Activated T-helper 17 cell treated with anti-CD3 and anti-CD28 coated beads, Interleukin-2, amount 50 U/mL, for 72 hours (primary cell): ENCODE data around the gene TMEM109. TPM values are rescaled to one million over a fixed set of nuclear protein-coding genes. Genes with fewer than 3 reads are reported as not detected.

Experiments used
- ATAC-seq: fragments of 150-1000 bp; cut with Tn5 transposase; replicated peaks from 2 replicates; pipeline ENCODE4 v1.10.0; 2021; ENCODE audit warnings: mild to moderate bottlenecking, moderate library complexity
- H3K27ac Mint-ChIP-seq: one replicate; pipeline ENCODE4 v1.8.0; 2022; ENCODE audit warnings: mixed read lengths
- H3K27me3 Mint-ChIP-seq: one replicate; pipeline ENCODE4 v1.8.0; 2022; ENCODE audit warnings: mixed read lengths
- H3K36me3 Mint-ChIP-seq: one replicate; pipeline ENCODE4 v1.8.0; 2022; ENCODE audit warnings: low read depth, mild to moderate bottlenecking, mixed read lengths
- H3K4me1 Mint-ChIP-seq: one replicate; pipeline ENCODE4 v1.8.0; 2022; ENCODE audit warnings: mixed read lengths
- H3K4me3 Mint-ChIP-seq: one replicate; pipeline ENCODE4 v1.8.0; 2022; ENCODE audit warnings: mild to moderate bottlenecking, mixed read lengths
- H3K9me3 Mint-ChIP-seq: one replicate; pipeline ENCODE4 v1.8.0; 2022; ENCODE audit warnings: mixed read lengths
- total RNA-seq, 2 donors: library from RNA; stranded (reverse); gene quantifications; one replicate each; pipeline ENCODE4 v1.2.3, GENCODE V29; 2022

TMEM109 gene
- total RNA-seq, 2 donors from 2014 or later, result 42.8 to 99.7 TPM

- H3K27ac Mint-ChIP-seq, result no peak overlapping the region
- no peaks in the 10 kb centered on the region for H3K4me1 Mint-ChIP-seq
- H3K4me3 Mint-ChIP-seq, result no peak overlapping the region
- H3K9me3 Mint-ChIP-seq, result no peaks in the 10 kb centered on the region
- peaks cover 5% of the 10 kb centered on the region for H3K27me3 Mint-ChIP-seq
- no peak for ATAC-seq
- no peaks in the 10 kb centered on the region for H3K36me3 Mint-ChIP-seq
These were observed 50.8 kb downstream of the TMEM109 start for GRCh38 chr11:60964801-60965200.

GRCh38 chr11:60966890-60967289 lies 52.9 kb downstream of the TMEM109 start:
- no peak for ATAC-seq
- H3K4me3 Mint-ChIP-seq, result no peak overlapping the region
- H3K27me3 Mint-ChIP-seq, result no peaks in the 10 kb centered on the region
- H3K4me1 Mint-ChIP-seq, result peaks cover 6% of the 10 kb centered on the region
- H3K36me3 Mint-ChIP-seq, result peaks cover 7% of the 10 kb centered on the region
- no peaks in the 10 kb centered on the region for H3K9me3 Mint-ChIP-seq
- H3K27ac Mint-ChIP-seq, result no peak overlapping the region

- Mint-ChIP-seq H3K4me1 (peaks cover 6% of the 10 kb centered on the region), H3K27me3 (no peaks in the 10 kb centered on the region), H3K27ac (no peak overlapping the region), H3K36me3 (peaks cover 20% of the 10 kb centered on the region), H3K4me3 (no peak overlapping the region), H3K9me3 (no peaks in the 10 kb centered on the region)
- no peak for ATAC-seq
These were observed 54.3 kb downstream of the TMEM109 start for GRCh38 chr11:60968223-60968622.

- H3K9me3 Mint-ChIP-seq, result no peaks in the 10 kb centered on the region
- H3K27ac Mint-ChIP-seq, result peak overlapping the region; percentile 99
- H3K36me3 Mint-ChIP-seq, result peaks cover 42% of the 10 kb centered on the region
- peak; percentile 52 for ATAC-seq
- peak overlapping the region; percentile 93 for H3K4me3 Mint-ChIP-seq
- no peaks in the 10 kb centered on the region for H3K27me3 Mint-ChIP-seq
- H3K4me1 Mint-ChIP-seq, result peaks cover 6% of the 10 kb centered on the region
These were observed 56.4 kb downstream of the TMEM109 start for GRCh38 chr11:60970369-60970774.

- peaks cover 47% of the 10 kb centered on the region for H3K36me3 Mint-ChIP-seq
- ATAC-seq, result no peak
- H3K27ac Mint-ChIP-seq, result peak overlapping the region; percentile 99
- no peaks in the 10 kb centered on the region for H3K27me3 Mint-ChIP-seq
- peak overlapping the region; percentile 93 for H3K4me3 Mint-ChIP-seq
- no peaks in the 10 kb centered on the region for H3K9me3 Mint-ChIP-seq
- peaks cover 6% of the 10 kb centered on the region for H3K4me1 Mint-ChIP-seq
These were observed 56.9 kb downstream of the TMEM109 start for GRCh38 chr11:60970890-60971289.

GRCh38 chr11:60971520-60971919 lies 57.6 kb downstream of the TMEM109 start, which contains the start of gene CD6:
Gene CD6, plus strand, starts transcription at chr11:60971680. Its CDS starts 186 bp downstream, at chr11:60971866.
- Mint-ChIP-seq H3K9me3 (no peaks in the 10 kb centered on the region), H3K27me3 (no peaks in the 10 kb centered on the region), H3K4me1 (peaks cover 8% of the 10 kb centered on the region), H3K36me3 (peaks cover 53% of the 10 kb centered on the region), H3K27ac (peak within 1 kb of the TSS; percentile 99), H3K4me3 (peak within 1 kb of the TSS; percentile 93)
- peak; percentile 60 for ATAC-seq

GRCh38 chr11:60972182-60973030 lies 58.4 kb downstream of the TMEM109 start:
- Mint-ChIP-seq H3K27me3 (no peaks in the 10 kb centered on the region), H3K36me3 (peaks cover 62% of the 10 kb centered on the region), H3K4me1 (peaks cover 12% of the 10 kb centered on the region), H3K4me3 (peak overlapping the region; percentile 93), H3K27ac (peak overlapping the region; percentile 99), H3K9me3 (no peaks in the 10 kb centered on the region)
- peak; percentile 37 for ATAC-seq

Other genes starting within 250 kb of the TMEM109 start
- not detected for gene MS4A8, start 214.5 kb upstream of the TMEM109 start, total RNA-seq
- gene MS4A18, start 189.4 kb upstream of the TMEM109 start, total RNA-seq, result not detected
- gene MS4A15, start 157.3 kb upstream of the TMEM109 start, total RNA-seq, result not detected
- not detected for gene MS4A10, start 128.8 kb upstream of the TMEM109 start, total RNA-seq
- 10 to 100 TPM; 25.9 to 85.7 TPM for gene CCDC86, start 72.0 kb upstream of the TMEM109 start, total RNA-seq
- gene PTGDR2, start 58.2 kb upstream of the TMEM109 start, total RNA-seq, result under 1 TPM; 0.19 to 0.37 TPM
- under 1 TPM in 1 of 2 donors, not detected in 1; 0.16 TPM for gene ZP1, start 46.6 kb upstream of the TMEM109 start, total RNA-seq
- 100 to 1,000 TPM in 1 of 2 donors, 10 to 100 TPM in 1; 80.2 to 165 TPM for gene PRPF19, start 7.6 kb upstream of the TMEM109 start, total RNA-seq
- gene TMEM132A, start 10.3 kb downstream of the TMEM109 start, total RNA-seq, result under 1 TPM in 1 of 2 donors, not detected in 1; 0.29 TPM
- gene SLC15A3, start 38.0 kb downstream of the TMEM109 start, total RNA-seq, result 1 to 10 TPM; 1.0 to 1.3 TPM
- 100 to 1,000 TPM; 254 to 438 TPM for gene CD6, start 57.5 kb downstream of the TMEM109 start, total RNA-seq
- 100 to 1,000 TPM; 231 to 476 TPM for gene CD5, start 188.3 kb downstream of the TMEM109 start, total RNA-seq
- 10 to 100 TPM in 1 of 2 donors, 1 to 10 TPM in 1; 9.7 to 14.5 TPM for gene VPS37C, start 247.3 kb downstream of the TMEM109 start, total RNA-seq